ENCODE results near the gene TXLNG.

GRCh38 chrX:16772460-16772859 lies 13.8 kb upstream of the TXLNG start:
- TF ChIP-seq, protein P1, sequence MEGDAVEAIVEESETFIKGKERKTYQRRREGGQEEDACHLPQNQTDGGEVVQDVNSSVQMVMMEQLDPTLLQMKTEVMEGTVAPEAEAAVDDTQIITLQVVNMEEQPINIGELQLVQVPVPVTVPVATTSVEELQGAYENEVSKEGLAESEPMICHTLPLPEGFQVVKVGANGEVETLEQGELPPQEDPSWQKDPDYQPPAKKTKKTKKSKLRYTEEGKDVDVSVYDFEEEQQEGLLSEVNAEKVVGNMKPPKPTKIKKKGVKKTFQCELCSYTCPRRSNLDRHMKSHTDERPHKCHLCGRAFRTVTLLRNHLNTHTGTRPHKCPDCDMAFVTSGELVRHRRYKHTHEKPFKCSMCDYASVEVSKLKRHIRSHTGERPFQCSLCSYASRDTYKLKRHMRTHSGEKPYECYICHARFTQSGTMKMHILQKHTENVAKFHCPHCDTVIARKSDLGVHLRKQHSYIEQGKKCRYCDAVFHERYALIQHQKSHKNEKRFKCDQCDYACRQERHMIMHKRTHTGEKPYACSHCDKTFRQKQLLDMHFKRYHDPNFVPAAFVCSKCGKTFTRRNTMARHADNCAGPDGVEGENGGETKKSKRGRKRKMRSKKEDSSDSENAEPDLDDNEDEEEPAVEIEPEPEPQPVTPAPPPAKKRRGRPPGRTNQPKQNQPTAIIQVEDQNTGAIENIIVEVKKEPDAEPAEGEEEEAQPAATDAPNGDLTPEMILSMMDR (IDR thresholded peaks at IDR 0.05) = no peak
- TF ChIP-seq EZH2 (IDR thresholded peaks at IDR 0.05; ENCODE audit: borderline replicate concordance, insufficient read depth, low read depth, low read length, poor library complexity, severe bottlenecking) = no peak

Data from B cell (primary cell).